Measurements from ENCODE around the gene RXRA.

The RXRA gene

DNA sequence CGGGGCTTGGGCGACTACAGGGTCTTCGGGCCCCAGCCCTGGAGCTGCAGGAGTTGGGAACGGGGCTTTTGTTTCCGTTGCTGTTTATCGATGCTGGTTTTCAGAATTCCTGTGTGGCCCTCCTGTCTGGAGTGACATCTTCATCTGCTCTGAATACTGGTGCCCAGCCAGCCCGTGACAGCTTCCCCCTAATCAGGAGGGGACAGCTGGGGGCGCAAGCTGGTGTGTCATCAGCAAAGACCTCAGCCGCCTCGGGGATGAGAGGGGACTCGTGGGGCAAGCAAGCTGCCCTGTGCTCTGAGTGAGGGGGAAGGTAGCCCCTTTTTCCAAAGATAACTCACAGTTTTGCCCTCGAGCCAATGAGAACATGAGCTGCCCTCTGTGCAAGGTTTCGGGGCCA is 110.7 kb downstream of the RXRA start:
- POLR2A ChIA-PET, result no interaction called here
- TF ChIP-seq FOXA1 (IDR thresholded peaks at IDR 0.05) (no peak), HDGF (IDR thresholded peaks at IDR 0.05; ENCODE audit: borderline replicate concordance) (no peak)
- DNase-seq (ENCODE audit: extremely low spot score), result no peak
- CTCF ChIA-PET, result interaction anchor here (0.6 kb wide), 1 partner anchor 266 kb away, joined by 3 read pairs; no protein-coding TSS in a partner anchor

- DNase-seq (ENCODE audit: extremely low spot score), result no peak
- ChIA-PET CTCF (interaction anchor here (0.6 kb wide), 1 partner anchor 267 kb away, joined by 3 read pairs; no protein-coding TSS in a partner anchor), POLR2A (no interaction called here)
- TF ChIP-seq SP1 (IDR thresholded peaks at IDR 0.05) (no peak), BHLHE40 (IDR thresholded peaks at IDR 0.05; ENCODE audit: borderline replicate concordance) (no peak), NFRKB (IDR thresholded peaks at IDR 0.05) (no peak), ARNT (IDR thresholded peaks at IDR 0.05) (no peak), LEF1 (IDR thresholded peaks at IDR 0.05; ENCODE audit: borderline replicate concordance) (no peak), FOXA1 (IDR thresholded peaks at IDR 0.05) (no peak), FOXM1 (IDR thresholded peaks at IDR 0.05; ENCODE audit: borderline replicate concordance) (no peak), PKNOX1 (IDR thresholded peaks at IDR 0.05) (no peak), SUZ12 (IDR thresholded peaks at IDR 0.05) (no peak), CTBP1 (IDR thresholded peaks at IDR 0.05; ENCODE audit: borderline replicate concordance) (no peak)
Observed at GRCh38 chr9:134437403-134438194, 111.3 kb downstream of the RXRA start.

DNA sequence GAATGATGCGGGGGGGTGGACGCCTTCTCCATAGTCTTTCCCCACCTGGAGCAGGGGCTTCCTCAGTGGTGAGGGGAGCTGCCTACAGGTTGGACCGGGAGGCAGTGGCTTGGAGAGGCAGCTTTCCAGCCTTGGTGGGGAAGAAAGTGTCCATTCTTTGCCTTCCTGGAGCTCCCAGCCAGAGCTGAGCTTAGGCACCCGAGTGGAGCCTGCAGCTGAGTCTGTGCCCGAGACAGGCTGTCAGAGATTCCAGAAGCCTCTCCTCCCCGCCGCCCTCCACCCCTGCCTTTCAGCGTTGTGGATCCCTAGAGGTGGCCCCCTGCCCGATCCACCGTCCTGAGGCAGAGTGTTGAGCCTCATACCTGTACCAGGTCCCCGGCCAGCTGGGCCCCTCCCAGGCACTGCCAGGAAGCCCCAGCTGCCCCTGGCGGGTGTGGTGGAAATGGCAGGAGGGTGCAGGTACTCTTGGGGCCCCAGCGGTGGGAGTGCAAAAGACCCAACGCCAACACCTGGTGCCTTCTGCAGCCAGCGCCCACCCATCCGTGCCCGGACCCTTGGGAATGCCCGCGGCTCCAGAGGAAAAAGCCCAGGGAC is 112.0 kb downstream of the RXRA start:
- CTCF ChIA-PET, result no interaction called here

GRCh38 chr9:134439368-134439784 is 113.1 kb downstream of the RXRA start:
- DNase-seq (ENCODE audit: extremely low spot score), result no peak
- no peak for TF ChIP-seq LEF1 (IDR thresholded peaks at IDR 0.05; ENCODE audit: borderline replicate concordance)
- TF ChIP-seq ELF4 (IDR thresholded peaks at IDR 0.05), result no peak
- no peak for TF ChIP-seq SUZ12 (IDR thresholded peaks at IDR 0.05)
- no peak for TF ChIP-seq SP1 (IDR thresholded peaks at IDR 0.05)
- no peak for TF ChIP-seq FOXM1 (IDR thresholded peaks at IDR 0.05; ENCODE audit: borderline replicate concordance)
- TF ChIP-seq PKNOX1 (IDR thresholded peaks at IDR 0.05), result no peak
- no peak for TF ChIP-seq BHLHE40 (IDR thresholded peaks at IDR 0.05; ENCODE audit: borderline replicate concordance)
- TF ChIP-seq ARNT (IDR thresholded peaks at IDR 0.05), result no peak
- TF ChIP-seq FOXK2 (IDR thresholded peaks at IDR 0.05), result no peak
- TF ChIP-seq HDGF (IDR thresholded peaks at IDR 0.05; ENCODE audit: borderline replicate concordance), result no peak
- TF ChIP-seq NFRKB (IDR thresholded peaks at IDR 0.05), result no peak
- TF ChIP-seq ZNF384 (IDR thresholded peaks at IDR 0.05), result no peak
- TF ChIP-seq CTBP1 (IDR thresholded peaks at IDR 0.05; ENCODE audit: borderline replicate concordance), result no peak
- TF ChIP-seq L3MBTL2 (conservative IDR thresholded peaks at IDR 0.05), result no peak
- no peak for TF ChIP-seq TARDBP (IDR thresholded peaks at IDR 0.05)
- TF ChIP-seq FOXA1 (IDR thresholded peaks at IDR 0.05), result no peak
- POLR2A ChIA-PET, result interaction anchor here (0.7 kb wide), 1 partner anchor 111 kb away, joined by 3 read pairs; no protein-coding TSS in a partner anchor
- CTCF ChIA-PET, result no interaction called here

More for the DNA sequence above, 112.0 kb downstream of the RXRA start:
- POLR2A ChIA-PET, result no interaction called here
- no peak for DNase-seq (ENCODE audit: extremely low spot score)
- no peak for TF ChIP-seq SUZ12 (IDR thresholded peaks at IDR 0.05)
- no peak for TF ChIP-seq CTBP1 (IDR thresholded peaks at IDR 0.05; ENCODE audit: borderline replicate concordance)
- no peak for TF ChIP-seq FOXK2 (IDR thresholded peaks at IDR 0.05)
- no peak for TF ChIP-seq NFRKB (IDR thresholded peaks at IDR 0.05)
- TF ChIP-seq SP1 (IDR thresholded peaks at IDR 0.05), result no peak
- no peak for TF ChIP-seq LEF1 (IDR thresholded peaks at IDR 0.05; ENCODE audit: borderline replicate concordance)

DNA sequence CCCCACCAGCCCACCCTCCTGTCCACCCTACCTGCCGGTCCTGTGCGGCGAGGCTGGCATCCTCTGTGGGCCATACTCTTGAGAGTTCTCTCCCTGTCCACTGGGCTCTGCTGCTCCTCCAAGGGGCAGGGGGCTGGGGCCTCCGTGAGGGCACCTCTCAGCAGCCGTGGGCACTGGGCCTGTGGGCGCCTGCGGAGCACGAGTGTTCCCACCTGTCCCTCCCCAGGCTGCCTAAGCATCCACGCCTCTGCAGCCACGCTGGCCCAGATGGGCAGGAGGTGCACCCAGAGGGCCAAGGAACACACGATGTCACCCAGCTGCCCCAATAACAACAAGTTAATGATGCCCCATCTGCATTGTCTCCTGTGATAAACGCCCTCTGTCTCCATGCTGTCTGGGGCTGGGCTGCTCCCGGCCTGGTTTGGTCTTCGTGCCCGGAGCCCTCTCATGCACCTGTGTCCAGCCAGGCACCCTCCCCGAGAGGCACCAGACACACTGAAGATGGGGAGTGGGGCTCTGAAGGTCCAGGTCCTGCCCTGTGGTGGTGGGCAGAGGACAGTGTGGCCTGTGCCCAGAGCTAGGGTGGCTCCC is 114.5 kb downstream of the RXRA start:
- no peak for DNase-seq (ENCODE audit: extremely low spot score)
- CTCF ChIA-PET, result no interaction called here
- POLR2A ChIA-PET, result no interaction called here
- TF ChIP-seq ZNF384 (IDR thresholded peaks at IDR 0.05) (no peak), LEF1 (IDR thresholded peaks at IDR 0.05; ENCODE audit: borderline replicate concordance) (no peak), ARNT (IDR thresholded peaks at IDR 0.05) (no peak), TARDBP (IDR thresholded peaks at IDR 0.05) (no peak), SUZ12 (IDR thresholded peaks at IDR 0.05) (no peak), BHLHE40 (IDR thresholded peaks at IDR 0.05; ENCODE audit: borderline replicate concordance) (no peak), ELF4 (IDR thresholded peaks at IDR 0.05) (no peak), FOXA1 (IDR thresholded peaks at IDR 0.05) (no peak), CTBP1 (IDR thresholded peaks at IDR 0.05; ENCODE audit: borderline replicate concordance) (no peak), HDGF (IDR thresholded peaks at IDR 0.05; ENCODE audit: borderline replicate concordance) (no peak), PKNOX1 (IDR thresholded peaks at IDR 0.05) (no peak), SP1 (IDR thresholded peaks at IDR 0.05) (no peak), FOXM1 (IDR thresholded peaks at IDR 0.05; ENCODE audit: borderline replicate concordance) (no peak), NFRKB (IDR thresholded peaks at IDR 0.05) (no peak), L3MBTL2 (conservative IDR thresholded peaks at IDR 0.05) (no peak), FOXK2 (IDR thresholded peaks at IDR 0.05) (no peak)
